ENCODE measurements around the gene FMN1. TPM values are rescaled to one million over a fixed set of nuclear protein-coding genes. Genes with fewer than 3 reads are reported as not detected.

FMN1 gene
- total and polyA plus RNA-seq, 2 of the 8 experiments (the other 6 are each of a cell fraction or from before 2014, with no cell fraction given): 0.27 to 3.7 TPM

GRCh38 chr15:32856753-32857152, 337.8 kb downstream of the FMN1 start:
- no peaks in the 10 kb centered on the region for H4K20me1 ChIP-seq (replicated peaks in 1 of 2; ENCODE audit: control insufficient read depth in 1 of 2, insufficient read depth in 2 of 2, low read length in 2 of 2)
- H3K9ac ChIP-seq (replicated peaks in 1 of 4; ENCODE audit: extremely low read depth in 1 of 4, low read depth in 3 of 4, low read length in 3 of 4): no peak overlapping the region
- H4K8ac ChIP-seq (ENCODE audit: extremely low read depth, insufficient read depth, low read length): no peak overlapping the region
- no peak overlapping the region for H3K23ac ChIP-seq (ENCODE audit: insufficient read length)
- no peak overlapping the region for H3K27ac ChIP-seq (ENCODE audit: low read depth, low read length)
- H3K27me3 ChIP-seq (replicated peaks in 1 of 4; ENCODE audit: control insufficient read depth in 3 of 4, extremely low read depth in 1 of 4, insufficient read depth in 3 of 4, low read length in 3 of 4): no peaks in the 10 kb centered on the region
- H4K5ac ChIP-seq (ENCODE audit: insufficient read length, low read depth, low read length): no peak overlapping the region
- H2BK120ac ChIP-seq (replicated peaks; ENCODE audit: low read depth, low read length): no peak overlapping the region
- H3K36me3 ChIP-seq (ENCODE audit: control insufficient read depth in 2 of 4, insufficient read depth in 4 of 4, low read length in 3 of 4): no peaks in the 10 kb centered on the region; a peak in 1 of 8 replicates
- no peaks in the 10 kb centered on the region for H3K23me2 ChIP-seq (ENCODE audit: low read depth, low read length)
- no peak overlapping the region for H3K4me3 ChIP-seq (ENCODE audit: extremely low read depth in 1 of 4, insufficient read depth in 2 of 4, low read depth in 3 of 4, low read length in 4 of 4)
- H2AFZ ChIP-seq (ENCODE audit: low read length): no peak overlapping the region
- H3K18ac ChIP-seq (ENCODE audit: extremely low read depth, low read length): no peak overlapping the region
- WGBS, 2 experiments (ENCODE audit: extremely low coverage in 1 of 2, insufficient coverage in 1 of 2, insufficient read length in 1 of 2, insufficient replicate concordance in 2 of 2, low coverage in 1 of 2, low lambda C conversion rate in 2 of 2, missing lambda C conversion rate in 1 of 2): 89% methylated on average over 4 of the region's 4 CpGs; no CpG with 5 or more reads in 1 of the 2 experiments
- H2AK5ac ChIP-seq (ENCODE audit: low read depth, low read length): no peak overlapping the region
- H4K91ac ChIP-seq (replicated peaks; ENCODE audit: insufficient read length, low read length): no peak overlapping the region
- no peak overlapping the region for H3K56ac ChIP-seq (replicated peaks; ENCODE audit: insufficient read length, low read depth, low read length)
- TF ChIP-seq CREB1 (IDR thresholded peaks at IDR 0.05): no peak
- no peak overlapping the region for H3K14ac ChIP-seq (ENCODE audit: insufficient read length)
- peaks cover 0 to 10% (median 3%) of the 10 kb centered on the region in 4 experiments; a peak in 4 of 7 replicates for H3K4me1 ChIP-seq (replicated peaks in 1 of 4; ENCODE audit: control insufficient read depth in 3 of 4, insufficient read depth in 4 of 4, low read length in 3 of 4)
- FAIRE-seq (no peak), DNase-seq (ENCODE audit: low read depth in 1 of 2, low spot score in 2 of 2) (no peak)
- no peak overlapping the region for H2BK15ac ChIP-seq (ENCODE audit: low read length)
- CTCF ChIA-PET (ENCODE audit: partially characterized antibody): interaction anchor here (0.9 to 4.6 kb wide), 4 partner anchors 11 to 28 kb away, joined by 3 to 32 read pairs (median 3); no protein-coding TSS in a partner anchor
- POLR2A ChIA-PET (ENCODE audit: partially characterized antibody): interaction anchor here (1.2 kb wide), 1 partner anchor 13 kb away, joined by 3 read pairs; no protein-coding TSS in a partner anchor
- H2BK5ac ChIP-seq (ENCODE audit: low read depth, low read length): peak overlapping the region; percentile 21; the same call in 1 of the 2 replicates
- no peak overlapping the region for H3K4me2 ChIP-seq (ENCODE audit: insufficient read depth in 1 of 2, low read depth in 2 of 2, low read length in 2 of 2)
- H3K4ac ChIP-seq (replicated peaks; ENCODE audit: insufficient read length, low read depth, low read length): no peak overlapping the region
- no peaks in the 10 kb centered on the region for H3K9me3 ChIP-seq (ENCODE audit: insufficient read depth in 2 of 2, low read depth in 1 of 2, low read length in 1 of 2)
- no peaks in the 10 kb centered on the region for H3K79me2 ChIP-seq (ENCODE audit: control insufficient read depth in 1 of 2, insufficient read depth in 2 of 2, low read length in 2 of 2)
- peak overlapping the region; percentile 82; the same call in 1 of the 2 replicates for H2BK20ac ChIP-seq (ENCODE audit: low read length)
- no peak overlapping the region; the same call in 1 of the 2 replicates for H2BK12ac ChIP-seq (ENCODE audit: low read depth, low read length)
- H3K79me1 ChIP-seq (ENCODE audit: low read depth, low read length): no peaks in the 10 kb centered on the region
